IMR-90 (cell line): ENCODE measurements around the gene AKAP4. TPM values are rescaled to one million over a fixed set of nuclear protein-coding genes. Genes with fewer than 3 reads are reported as not detected.

Experiments
- ATAC-seq: fragments of 200-7000 bp; cut with Tn5 transposase; 2 replicates; pipeline ENCODE4 v1.9.1; 2020; ENCODE audit warnings: low read depth, mild to moderate bottlenecking, moderate library complexity
- BruUV-seq: library from RNA; stranded (reverse); fragments of 400-500 nt; replicated peaks from 2 replicates; lab custom pipeline; 2021; lab: Mats Ljungman, UMichigan
- CTCF ChIA-PET: fragments of 300-600 bp; formaldehyde crosslinking; extraction: SDS; loops from one replicate; lab custom pipeline; 2021; ENCODE audit warnings: antibody characterized with exemption; lab: Yijun Ruan, JAX
- POLR2A ChIA-PET: fragments of 300-600 bp; sonication (Branson Sonifier 250); formaldehyde crosslinking; loops from one replicate; lab custom pipeline; 2022; ENCODE audit warnings: antibody characterized with exemption; ENCODE audit not compliant: unreplicated experiment; lab: Charles Lee
- DNase-seq: peaks from one replicate; pipeline ENCODE4 v3.0.0; 2013
- H2AFZ ChIP-seq: replicated peaks from 2 replicates; pipeline ENCODE3; 2013; ENCODE audit warnings: low read length, mild to moderate bottlenecking; ENCODE audit not compliant: poor library complexity
- H2AK5ac ChIP-seq: 2 replicates; pipeline ENCODE4 v1.6.1; 2013; ENCODE audit warnings: low read depth, low read length, inconsistent platforms
- H2AK9ac ChIP-seq: replicated peaks from 2 replicates; pipeline ENCODE3; 2013; ENCODE audit warnings: mild to moderate bottlenecking, low read depth, low read length, moderate library complexity; ENCODE audit not compliant: poor library complexity
- H2BK120ac ChIP-seq: 2 replicates; pipeline ENCODE4 v1.6.1; 2013; ENCODE audit warnings: low read depth, low read length, inconsistent platforms
- H2BK15ac ChIP-seq: 3 replicates; pipeline ENCODE4 v1.6.1; 2013; ENCODE audit warnings: low read depth, low read length, inconsistent platforms
- H2BK20ac ChIP-seq: 2 replicates; pipeline ENCODE4 v1.6.1; 2013; ENCODE audit warnings: low read depth, mild to moderate bottlenecking, inconsistent platforms, low read length, moderate library complexity
- H2BK5ac ChIP-seq: 2 replicates; pipeline ENCODE4 v1.6.1; 2013; ENCODE audit warnings: mild to moderate bottlenecking, low read depth, low read length, inconsistent platforms; ENCODE audit not compliant: poor library complexity, severe bottlenecking
- H3K14ac ChIP-seq: replicated peaks from 2 replicates; pipeline ENCODE4 v1.6.1; 2013; ENCODE audit warnings: low read depth, low read length, inconsistent platforms
- H3K18ac ChIP-seq: 2 replicates; pipeline ENCODE4 v1.6.1; 2013; ENCODE audit warnings: low read depth, low read length, control low read depth
- H3K23ac ChIP-seq: 2 replicates; pipeline ENCODE4 v1.6.1; 2013; ENCODE audit warnings: low read depth, low read length, inconsistent platforms
- H3K27ac ChIP-seq: 2 replicates; pipeline ENCODE4 v1.5.1; 2013; ENCODE audit warnings: mild to moderate bottlenecking, control low read depth, low read length; ENCODE audit not compliant: insufficient read depth
- H3K27me3 ChIP-seq: 2 replicates; pipeline ENCODE4 v1.6.1; 2013; ENCODE audit warnings: low read length; ENCODE audit not compliant: control insufficient read depth, insufficient read depth
- H3K36me3 ChIP-seq: 2 replicates; pipeline ENCODE4 v1.6.1; 2013; ENCODE audit warnings: low read length, mixed read lengths; ENCODE audit not compliant: control insufficient read depth, insufficient read depth
- H3K4ac ChIP-seq: 2 replicates; pipeline ENCODE4 v1.6.1; 2013; ENCODE audit warnings: low read depth, low read length, inconsistent platforms
- H3K4me1 ChIP-seq: 2 replicates; pipeline ENCODE4 v1.6.1; 2013; ENCODE audit warnings: low read length, mixed read lengths; ENCODE audit not compliant: control insufficient read depth, insufficient read depth
- H3K4me2 ChIP-seq: 2 replicates; pipeline ENCODE4 v1.6.1; 2013; ENCODE audit warnings: low read depth, mild to moderate bottlenecking, control low read depth, low read length, moderate library complexity
- H3K4me3 ChIP-seq: 2 replicates; pipeline ENCODE4 v1.5.1; 2013; ENCODE audit warnings: low read depth, mild to moderate bottlenecking, control low read depth, low read length, moderate library complexity; ENCODE audit not compliant: insufficient read depth
- H3K56ac ChIP-seq: 2 replicates; pipeline ENCODE4 v1.6.1; 2013; ENCODE audit warnings: low read length, inconsistent platforms; ENCODE audit not compliant: insufficient read depth; ENCODE audit errors: extremely low read depth
- H3K79me1 ChIP-seq, 2 experiments: 2 replicates each; pipeline ENCODE4 v1.6.1; 2013; ENCODE audit warnings: low read length in 2 of 2, inconsistent platforms in 1 of 2, low read depth in 1 of 2
- H3K9ac ChIP-seq: 2 replicates; pipeline ENCODE4 v1.6.1; 2013; ENCODE audit warnings: low read depth, low read length, control low read depth
- H3K9me1 ChIP-seq: 2 replicates; pipeline ENCODE4 v1.6.1; 2013; ENCODE audit warnings: low read length, inconsistent platforms; ENCODE audit not compliant: insufficient read depth
- H3K9me3 ChIP-seq: 2 replicates; pipeline ENCODE4 v1.6.1; 2013; ENCODE audit warnings: low read length; ENCODE audit not compliant: control insufficient read depth, insufficient read depth
- H4K20me1 ChIP-seq: 2 replicates; pipeline ENCODE4 v1.6.1; 2013; ENCODE audit warnings: low read length, inconsistent platforms; ENCODE audit not compliant: insufficient read depth
- H4K5ac ChIP-seq: 2 replicates; pipeline ENCODE4 v1.6.1; 2013; ENCODE audit warnings: mild to moderate bottlenecking, low read depth, low read length, control low read depth
- H4K8ac ChIP-seq, 2 experiments: 2 replicates each; pipeline ENCODE4 v1.6.1; 2013; ENCODE audit warnings: low read depth in 2 of 2, low read length in 2 of 2, control low read depth in 1 of 2, inconsistent platforms in 1 of 2
- H4K91ac ChIP-seq: 2 replicates; pipeline ENCODE4 v1.6.1; 2013; ENCODE audit warnings: low read depth, low read length, inconsistent platforms; ENCODE audit not compliant: insufficient read depth
- CTCF ChIP-seq: conservative IDR thresholded peaks from 2 replicates; pipeline ENCODE4 v1.5.1; 2012; ENCODE audit warnings: mild to moderate bottlenecking, low read depth, low read length, improper control_type of control experiment
- MAFK ChIP-seq: IDR thresholded peaks from 2 replicates; pipeline ENCODE4 v1.6.1; 2012; ENCODE audit warnings: low read depth, low read length, improper control_type of control experiment
- MAZ ChIP-seq: IDR thresholded peaks from 2 replicates; pipeline ENCODE4 v1.6.1; 2012; ENCODE audit warnings: low read depth, mild to moderate bottlenecking, low read length, improper control_type of control experiment, moderate library complexity, borderline replicate concordance
- NFE2L2 ChIP-seq: fragments of 150-350 bp; IDR thresholded peaks from 2 replicates; pipeline ENCODE4 v1.6.1; 2016; ENCODE audit warnings: low read depth, mild to moderate bottlenecking, low read length
- POLR2A ChIP-seq: IDR thresholded peaks from 2 replicates; pipeline ENCODE4 v1.6.1; 2012; ENCODE audit warnings: mild to moderate bottlenecking, low read depth, low read length
- RAD21 ChIP-seq: IDR thresholded peaks from 2 replicates; pipeline ENCODE4 v1.6.1; 2012; ENCODE audit warnings: low read length, improper control_type of control experiment
- RFX5 ChIP-seq: IDR thresholded peaks from 2 replicates; pipeline ENCODE4 v1.8.0; 2012; ENCODE audit warnings: low read depth, mild to moderate bottlenecking, low read length, moderate library complexity
- SMC3 ChIP-seq: fragments of 150-350 bp; IDR thresholded peaks from 2 replicates; pipeline ENCODE4 v1.6.1; 2016; ENCODE audit warnings: low read depth, mild to moderate bottlenecking, antibody characterized with exemption, low read length, moderate library complexity
- WGBS, 2 experiments: methylation state at CpG; one replicate each; pipeline versions ENCODE4 v1.1.5 to v1.1.7; 2013; ENCODE audit warnings: missing lambda C conversion rate in 2 of 2; ENCODE audit not compliant: insufficient read length in 1 of 2; ENCODE audit errors: extremely low coverage in 2 of 2; 5-methylcytosine and 5-hydroxymethylcytosine counted together
- dilution Hi-C: fragments of 300-500 bp; cut with HindIII; formaldehyde crosslinking; loops from one replicate; pipeline ENCODE4 v1.14.3; 2018; ENCODE audit warnings: low sequenced_read_pairs; ENCODE audit not compliant: unreplicated experiment
- in situ Hi-C: fragments of 300-500 bp; cut with MboI; formaldehyde crosslinking; loops from 3 replicates; pipeline ENCODE4 v1.14.3; 2019; ENCODE audit warnings: low sequenced_read_pairs, inconsistent platforms, mixed read lengths
- intact Hi-C: fragments of 100-400 bp; cut with micrococcal nuclease; formaldehyde crosslinking; loops from 2 replicates; pipeline ENCODE4 v1.10.0; 2022
- polyA plus RNA-seq, 3 experiments: library from polyadenylated mRNA; depleted of rRNA; stranded (reverse); fragments of >200 nt; gene quantifications; 2 replicates each; pipeline ENCODE4 v1.2.3, GENCODE V29; 2012; ENCODE audit warnings: low replicate concordance in 1 of 3
- total RNA-seq: library from RNA; depleted of rRNA; stranded (reverse); fragments of >200 nt; gene quantifications from 2 replicates; pipeline ENCODE4 v1.2.3, GENCODE V29; 2012

Gene AKAP4
- total and polyA plus RNA-seq, 2 of the 4 experiments (the other 2 are of a cell fraction): not detected

- WGBS, 2 experiments: no CpG with 5 or more reads among the region's 1 CpG
- no peaks in the 10 kb centered on the region for H4K20me1 ChIP-seq
- H3K4me1 ChIP-seq: no peaks in the 10 kb centered on the region
- no peak overlapping the region for H3K27ac ChIP-seq
- H3K9ac ChIP-seq: no peak overlapping the region
- H3K23ac ChIP-seq: no peak overlapping the region
- no peak overlapping the region for H4K8ac ChIP-seq
- no peak overlapping the region for H2AK5ac ChIP-seq
- no TSS peak for BruUV-seq
- no peaks in the 10 kb centered on the region for H3K36me3 ChIP-seq
- H4K5ac ChIP-seq: no peak overlapping the region
- no peak overlapping the region for H2AFZ ChIP-seq
- ChIA-PET CTCF (no interaction called here), POLR2A (no interaction called here)
- in situ Hi-C loops (no loop called here), dilution Hi-C loops (no loop called here), intact Hi-C loops (no loop called here)
- no peak for TF ChIP-seq RFX5
- no peak for TF ChIP-seq NFE2L2
- no peak for TF ChIP-seq SMC3
- TF ChIP-seq POLR2A: no peak
- TF ChIP-seq MAZ: no peak
- no peak for TF ChIP-seq RAD21
- TF ChIP-seq CTCF: no peak
- no peak for TF ChIP-seq MAFK
- H4K91ac ChIP-seq: no peak overlapping the region
- ATAC-seq: no peak
- no peak overlapping the region for H3K18ac ChIP-seq
- H2BK5ac ChIP-seq: no peak overlapping the region
- H3K4me2 ChIP-seq: no peak overlapping the region
- no peak for DNase-seq
- no peak overlapping the region for H2BK120ac ChIP-seq
- H3K14ac ChIP-seq: no peak overlapping the region
- no peaks in the 10 kb centered on the region for H3K9me3 ChIP-seq
- no peak overlapping the region for H3K4me3 ChIP-seq
- H2BK15ac ChIP-seq: no peak overlapping the region
- no peaks in the 10 kb centered on the region for H3K9me1 ChIP-seq
- no peak overlapping the region for H2BK20ac ChIP-seq
- no peaks in the 10 kb centered on the region for H3K79me1 ChIP-seq
- no peak overlapping the region for H2AK9ac ChIP-seq
- 0 out of 2 replicates have a peak, but pooled peaks cover 1% of the 10 kb centered on the region for H3K27me3 ChIP-seq
- no peak overlapping the region for H3K4ac ChIP-seq
- no peak overlapping the region for H3K56ac ChIP-seq
Observed at GRCh38 chrX:50154429-50154828, 46.4 kb downstream of the AKAP4 start.
